Panc1 (cell line): ENCODE data around the gene PTPN4. TPM values are rescaled to one million over a fixed set of nuclear protein-coding genes. Genes with fewer than 3 reads are reported as not detected.
"Not testable (repeated sequence)": the region's sequence is repeated elsewhere in the genome, so short reads cannot be mapped to it uniquely, and the experiment has no call there.

ENCODE experiments used
- ATAC-seq: fragments of 200-7000 bp; cut with Tn5 transposase; 2 replicates; pipeline ENCODE4 v1.9.1; 2020; ENCODE audit warnings: mild to moderate bottlenecking, moderate library complexity
- BruUV-seq: library from RNA; stranded (reverse); fragments of 400-500 nt; replicated peaks from 2 replicates; lab custom pipeline; 2021; lab: Mats Ljungman, UMichigan
- CTCF ChIA-PET: fragments of 300-600 bp; sonication (Branson Sonifier 250); formaldehyde crosslinking; loops from one replicate; lab custom pipeline; 2022; ENCODE audit warnings: antibody characterized with exemption; lab: Charles Lee
- POLR2A ChIA-PET: fragments of 300-600 bp; sonication (Branson Sonifier 250); formaldehyde crosslinking; loops from one replicate; lab custom pipeline; 2022; ENCODE audit warnings: antibody characterized with exemption; lab: Charles Lee
- DNase-seq: peaks from one replicate; pipeline ENCODE4 v3.0.0-alpha.2; 2010; ENCODE audit warnings: low read depth, low spot score
- H3K27ac ChIP-seq: 2 replicates; pipeline ENCODE4 v1.5.1; 2011; ENCODE audit warnings: mild to moderate bottlenecking, low read length, inconsistent platforms
- H3K27me3 ChIP-seq: fragments of 200-500 bp; sonication (Bioruptor generic); 2 replicates; pipeline ENCODE4 v1.6.0; 2014; ENCODE audit warnings: low read length, inconsistent platforms; ENCODE audit not compliant: control insufficient read depth, insufficient read depth
- H3K36me3 ChIP-seq: fragments of 200-500 bp; sonication (Bioruptor generic); 2 replicates; pipeline ENCODE4 v1.5.1; 2014; ENCODE audit warnings: inconsistent platforms, mild to moderate bottlenecking, low read length, moderate library complexity; ENCODE audit not compliant: control insufficient read depth, insufficient read depth
- H3K4me1 ChIP-seq: 2 replicates; pipeline ENCODE4 v1.5.1; 2011; ENCODE audit warnings: inconsistent platforms, mild to moderate bottlenecking, low read length, moderate library complexity; ENCODE audit not compliant: control insufficient read depth, insufficient read depth
- H3K4me3 ChIP-seq, 2 experiments: 2 replicates each; pipeline ENCODE4 v1.5.1; 2011 to 2012; ENCODE audit warnings: low read depth in 2 of 2, low read length in 2 of 2, mild to moderate bottlenecking in 2 of 2, inconsistent platforms in 1 of 2, moderate library complexity in 1 of 2
- H3K9me3 ChIP-seq: fragments of 200-500 bp; sonication (Bioruptor generic); 2 replicates; pipeline ENCODE4 v1.5.1; 2014; ENCODE audit warnings: low read depth, mild to moderate bottlenecking, inconsistent platforms, low read length, moderate library complexity; ENCODE audit not compliant: control insufficient read depth, insufficient read depth
- CTCF ChIP-seq: fragments of 450-650 bp; IDR thresholded peaks from 2 replicates; pipeline ENCODE4 v1.5.1; 2017; ENCODE audit warnings: mild to moderate bottlenecking
- POLR2AphosphoS5 ChIP-seq: IDR thresholded peaks from 2 replicates; pipeline ENCODE4 v1.6.1; 2012; ENCODE audit warnings: mild to moderate bottlenecking, low read depth, low read length, moderate library complexity
- REST ChIP-seq, 2 experiments: IDR thresholded peaks; 2 replicates each; pipeline ENCODE4 v1.6.1; 2011 to 2012; ENCODE audit warnings: low read depth in 2 of 2, control low read depth in 1 of 2, low read length in 1 of 2, mild to moderate bottlenecking in 1 of 2, moderate library complexity in 1 of 2; ENCODE audit not compliant: insufficient read depth in 1 of 2
- SIN3A ChIP-seq: IDR thresholded peaks from 2 replicates; pipeline ENCODE4 v1.6.1; 2012; ENCODE audit warnings: low read depth, mild to moderate bottlenecking, low read length, moderate library complexity, borderline replicate concordance; ENCODE audit not compliant: insufficient read depth
- TCF7L2 ChIP-seq: IDR thresholded peaks from 2 replicates; pipeline ENCODE4 v1.6.1; 2011; ENCODE audit warnings: mild to moderate bottlenecking, low read depth, low read length, inconsistent platforms
- in situ Hi-C: cut with HindIII; loops from 2 replicates; pipeline ENCODE4 v1.10.0; 2016; ENCODE audit warnings: low sequenced_read_pairs, low pct_unique_long_range_greater_than_20kb
- intact Hi-C: fragments of 100-400 bp; cut with micrococcal nuclease; formaldehyde crosslinking; loops from one replicate; pipeline ENCODE4 v1.10.0; 2022; ENCODE audit not compliant: unreplicated experiment
- total RNA-seq: library from RNA; stranded (reverse); gene quantifications from one replicate; pipeline ENCODE4 v1.2.1, GENCODE V29; 2021; ENCODE audit not compliant: unreplicated experiment

Gene PTPN4
- total RNA-seq, 1 experiment from 2014 or later: 45.9 TPM

DNA sequence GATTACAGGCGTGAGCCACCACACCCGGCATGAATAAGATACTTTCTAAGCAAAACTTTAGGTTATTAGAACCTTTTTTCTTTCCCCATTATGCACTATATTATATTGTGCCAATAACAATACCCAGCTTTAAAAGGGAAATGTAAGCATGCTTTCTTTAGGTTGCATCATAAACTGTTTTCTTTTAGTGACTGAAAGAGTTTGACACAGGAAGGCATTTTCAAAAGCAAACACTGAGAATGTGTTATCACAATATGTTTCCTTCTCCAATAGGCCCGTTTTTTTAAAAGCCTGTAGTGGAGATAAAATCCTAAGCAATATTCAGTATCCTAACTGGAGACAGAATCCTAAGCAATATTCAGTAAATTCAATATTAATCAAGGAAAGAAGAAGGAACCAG is 236.4 kb downstream of the PTPN4 start:
- no peaks in the 10 kb centered on the region for H3K27me3 ChIP-seq
- no peak overlapping the region for H3K4me3 ChIP-seq
- ATAC-seq (no peak), DNase-seq (no peak)
- H3K27ac ChIP-seq: no peak overlapping the region; the same call in 1 of the 2 replicates
- no peaks in the 10 kb centered on the region for H3K36me3 ChIP-seq
- H3K4me1 ChIP-seq: no peaks in the 10 kb centered on the region
- no peaks in the 10 kb centered on the region for H3K9me3 ChIP-seq
- CTCF ChIA-PET: no interaction called here
- intact Hi-C loops (no loop called here), in situ Hi-C loops (no loop called here)
- POLR2A ChIA-PET: no interaction called here
- BruUV-seq: no TSS peak
- TF ChIP-seq POLR2AphosphoS5 (no peak), SIN3A (no peak), CTCF (no peak), REST (IDR thresholded peaks at IDR 0.05; ENCODE audit: insufficient read depth in 1 of 2, low read depth in 2 of 2, low read length in 1 of 2) (no peak), TCF7L2 (no peak)

GRCh38 chr2:119996896-119997891 is 237.5 kb downstream of the PTPN4 start:
- H3K36me3 ChIP-seq, intact Hi-C loops, in situ Hi-C loops, H3K27me3 ChIP-seq, ATAC-seq, CTCF ChIA-PET, DNase-seq, POLR2A ChIA-PET, BruUV-seq, H3K4me1 ChIP-seq, H3K4me3 ChIP-seq, H3K27ac ChIP-seq, H3K9me3 ChIP-seq: not testable (repeated sequence)

GRCh38 chr2:120001471-120001870 is 241.7 kb downstream of the PTPN4 start:
- TF ChIP-seq SIN3A (no peak), CTCF (no peak), TCF7L2 (no peak), POLR2AphosphoS5 (no peak), REST (IDR thresholded peaks at IDR 0.05; ENCODE audit: insufficient read depth in 1 of 2, low read depth in 2 of 2, low read length in 1 of 2) (no peak)
- H3K27me3 ChIP-seq: no peaks in the 10 kb centered on the region
- H3K27ac ChIP-seq: no peak overlapping the region
- ChIA-PET POLR2A (no interaction called here), CTCF (no interaction called here)
- H3K36me3 ChIP-seq: no peaks in the 10 kb centered on the region
- in situ Hi-C loops (no loop called here), intact Hi-C loops (no loop called here)
- no peak overlapping the region for H3K4me3 ChIP-seq
- no peaks in the 10 kb centered on the region for H3K9me3 ChIP-seq
- no TSS peak for BruUV-seq
- no peaks in the 10 kb centered on the region for H3K4me1 ChIP-seq
- no peak for ATAC-seq
- no peak for DNase-seq
